ENCODE data around the gene UBE2N. TPM values are rescaled to one million over a fixed set of nuclear protein-coding genes. Genes with fewer than 3 reads are reported as not detected.

UBE2N gene
- total RNA-seq, 2 donors from 2014 or later = 49.0 to 71.5 TPM

GRCh38 chr12:93466625-93467350, 25.0 kb upstream of the UBE2N start:
- no peaks in the 10 kb centered on the region for H3K9me3 ChIP-seq
- H3K4me1 ChIP-seq (replicated peaks) = peaks cover 10% of the 10 kb centered on the region
- WGBS = 90% methylated on average over 9 of the region's 9 CpGs
- TF ChIP-seq CTCF (IDR thresholded peaks at IDR 0.05) = no peak
- no peak for TF ChIP-seq POLR2A (IDR thresholded peaks at IDR 0.05)
- no peak for TF ChIP-seq POLR2AphosphoS5 (IDR thresholded peaks at IDR 0.05)
- no peak for DNase-seq (ENCODE audit: low spot score)
- peak overlapping the region in 1 of 2 donors; percentile 93 for H3K27ac ChIP-seq
- no peaks in the 10 kb centered on the region for H3K27me3 ChIP-seq (replicated peaks; ENCODE audit: insufficient read depth)
- intact Hi-C loops (cut with DNase I) = no loop called here
- H3K4me3 ChIP-seq = peak overlapping the region in 1 of 2 donors; percentile 69
- H3K36me3 ChIP-seq = no peaks in the 10 kb centered on the region

GRCh38 chr12:93465841-93466240, 24.1 kb upstream of the UBE2N start:
- peaks cover 10% of the 10 kb centered on the region for H3K4me1 ChIP-seq (replicated peaks)
- H3K27ac ChIP-seq = no peak overlapping the region
- H3K27me3 ChIP-seq (replicated peaks; ENCODE audit: insufficient read depth) = no peaks in the 10 kb centered on the region
- 98% methylated on average over 5 of the region's 5 CpGs for WGBS
- no peak overlapping the region for H3K4me3 ChIP-seq
- intact Hi-C loops (cut with DNase I) = no loop called here
- TF ChIP-seq POLR2A (IDR thresholded peaks at IDR 0.05) (no peak), POLR2AphosphoS5 (IDR thresholded peaks at IDR 0.05) (no peak), CTCF (IDR thresholded peaks at IDR 0.05) (no peak)
- H3K9me3 ChIP-seq = no peaks in the 10 kb centered on the region
- DNase-seq (ENCODE audit: low spot score) = no peak
- H3K36me3 ChIP-seq = no peaks in the 10 kb centered on the region

GRCh38 chr12:93461503-93461902, 19.8 kb upstream of the UBE2N start:
- DNase-seq (ENCODE audit: low spot score) = no peak
- Histone ChIP-seq H3K36me3 (no peaks in the 10 kb centered on the region), H3K27ac (no peak overlapping the region), H3K4me3 (no peak overlapping the region), H3K27me3 (replicated peaks; ENCODE audit: insufficient read depth) (no peaks in the 10 kb centered on the region), H3K9me3 (no peaks in the 10 kb centered on the region), H3K4me1 (replicated peaks) (no peaks in the 10 kb centered on the region)
- TF ChIP-seq POLR2AphosphoS5 (IDR thresholded peaks at IDR 0.05) (no peak), CTCF (IDR thresholded peaks at IDR 0.05) (no peak), POLR2A (IDR thresholded peaks at IDR 0.05) (no peak)
- intact Hi-C loops (cut with DNase I) = no loop called here
- 94% methylated on average over 3 of the region's 3 CpGs for WGBS

GRCh38 chr12:93460902-93461301, 19.2 kb upstream of the UBE2N start:
- 81% methylated on average over 7 of the region's 7 CpGs for WGBS
- H3K4me3 ChIP-seq = no peak overlapping the region
- TF ChIP-seq POLR2A (IDR thresholded peaks at IDR 0.05) (no peak), POLR2AphosphoS5 (IDR thresholded peaks at IDR 0.05) (no peak), CTCF (IDR thresholded peaks at IDR 0.05) (no peak)
- intact Hi-C loops (cut with DNase I) = no loop called here
- no peak for DNase-seq (ENCODE audit: low spot score)
- no peaks in the 10 kb centered on the region for H3K4me1 ChIP-seq (replicated peaks)
- H3K36me3 ChIP-seq = no peaks in the 10 kb centered on the region
- H3K27me3 ChIP-seq (replicated peaks; ENCODE audit: insufficient read depth) = no peaks in the 10 kb centered on the region
- no peak overlapping the region for H3K27ac ChIP-seq
- H3K9me3 ChIP-seq = no peaks in the 10 kb centered on the region

- intact Hi-C loops (cut with DNase I) = no loop called here
- Histone ChIP-seq H3K36me3 (no peaks in the 10 kb centered on the region), H3K27ac (no peak overlapping the region), H3K27me3 (replicated peaks; ENCODE audit: insufficient read depth) (no peaks in the 10 kb centered on the region), H3K4me1 (replicated peaks) (no peaks in the 10 kb centered on the region), H3K4me3 (no peak overlapping the region), H3K9me3 (no peaks in the 10 kb centered on the region)
- TF ChIP-seq POLR2A (IDR thresholded peaks at IDR 0.05) (no peak), CTCF (IDR thresholded peaks at IDR 0.05) (no peak), POLR2AphosphoS5 (IDR thresholded peaks at IDR 0.05) (no peak)
- no peak for DNase-seq (ENCODE audit: low spot score)
- WGBS = 63% methylated on average over 6 of the region's 6 CpGs
Observed at GRCh38 chr12:93460003-93460402, 18.3 kb upstream of the UBE2N start.

Data from prostate gland (tissue), 2 donors.